Measurements from ENCODE around the gene CFAP206. TPM values are rescaled to one million over a fixed set of nuclear protein-coding genes. Genes with fewer than 3 reads are reported as not detected.

The CFAP206 gene
- total RNA-seq, 1 donor from 2014 or later = 0.09 TPM

- no peak for ATAC-seq (ENCODE audit: low read depth)
- ChIA-PET CTCF (no interaction called here), POLR2A (no interaction called here)
- DNase-seq = no peak
- Mint-ChIP-seq H3K9me3 (no peaks in the 10 kb centered on the region), H3K36me3 (ENCODE audit: low read depth) (no peaks in the 10 kb centered on the region), H3K4me1 (no peaks in the 10 kb centered on the region), H3K27me3 (no peaks in the 10 kb centered on the region), H3K4me3 (no peak overlapping the region), H3K27ac (no peak overlapping the region)
- intact Hi-C loops (cut with micrococcal nuclease) = no loop called here
- TF ChIP-seq, protein P1, sequence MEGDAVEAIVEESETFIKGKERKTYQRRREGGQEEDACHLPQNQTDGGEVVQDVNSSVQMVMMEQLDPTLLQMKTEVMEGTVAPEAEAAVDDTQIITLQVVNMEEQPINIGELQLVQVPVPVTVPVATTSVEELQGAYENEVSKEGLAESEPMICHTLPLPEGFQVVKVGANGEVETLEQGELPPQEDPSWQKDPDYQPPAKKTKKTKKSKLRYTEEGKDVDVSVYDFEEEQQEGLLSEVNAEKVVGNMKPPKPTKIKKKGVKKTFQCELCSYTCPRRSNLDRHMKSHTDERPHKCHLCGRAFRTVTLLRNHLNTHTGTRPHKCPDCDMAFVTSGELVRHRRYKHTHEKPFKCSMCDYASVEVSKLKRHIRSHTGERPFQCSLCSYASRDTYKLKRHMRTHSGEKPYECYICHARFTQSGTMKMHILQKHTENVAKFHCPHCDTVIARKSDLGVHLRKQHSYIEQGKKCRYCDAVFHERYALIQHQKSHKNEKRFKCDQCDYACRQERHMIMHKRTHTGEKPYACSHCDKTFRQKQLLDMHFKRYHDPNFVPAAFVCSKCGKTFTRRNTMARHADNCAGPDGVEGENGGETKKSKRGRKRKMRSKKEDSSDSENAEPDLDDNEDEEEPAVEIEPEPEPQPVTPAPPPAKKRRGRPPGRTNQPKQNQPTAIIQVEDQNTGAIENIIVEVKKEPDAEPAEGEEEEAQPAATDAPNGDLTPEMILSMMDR (IDR thresholded peaks at IDR 0.05) = no peak
These were observed 11.5 kb downstream of the CFAP206 start for GRCh38 chr6:87419266-87419665.

- TF ChIP-seq, protein P1 (IDR thresholded peaks at IDR 0.05) = no peak
- H3K9me3 Mint-ChIP-seq = no peaks in the 10 kb centered on the region
- H3K4me1 Mint-ChIP-seq = no peaks in the 10 kb centered on the region
- H3K4me3 Mint-ChIP-seq = no peak overlapping the region
- ATAC-seq (ENCODE audit: low read depth) = no peak
- intact Hi-C loops (cut with micrococcal nuclease) = no loop called here
- ChIA-PET CTCF (no interaction called here), POLR2A (no interaction called here)
- no peaks in the 10 kb centered on the region for H3K36me3 Mint-ChIP-seq (ENCODE audit: low read depth)
- no peak for DNase-seq
- no peaks in the 10 kb centered on the region for H3K27me3 Mint-ChIP-seq
- no peak overlapping the region for H3K27ac Mint-ChIP-seq
These were observed 12.6 kb downstream of the CFAP206 start for GRCh38 chr6:87420360-87420759.

DNA sequence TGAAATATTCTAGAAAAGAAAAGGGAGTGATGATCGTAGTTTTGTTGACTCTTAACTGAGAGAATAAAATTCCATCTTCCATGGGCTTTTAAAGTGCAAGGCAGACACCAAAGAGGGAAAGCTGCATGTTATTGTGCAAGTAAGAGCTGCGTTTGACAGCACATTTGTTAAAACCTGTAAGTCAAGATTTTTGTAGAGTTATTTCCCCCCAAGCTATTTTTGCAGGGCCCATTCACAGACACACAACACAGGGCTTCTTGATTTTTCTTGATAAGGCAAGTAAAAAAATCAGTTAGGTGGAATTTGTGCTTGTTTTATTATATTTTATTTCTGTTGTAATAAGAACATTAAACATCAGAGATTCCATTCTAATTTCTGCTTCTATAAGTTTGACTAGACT is 13.8 kb downstream of the CFAP206 start:
- Mint-ChIP-seq H3K4me3 (no peak overlapping the region), H3K27me3 (no peaks in the 10 kb centered on the region), H3K9me3 (no peaks in the 10 kb centered on the region), H3K36me3 (ENCODE audit: low read depth) (no peaks in the 10 kb centered on the region), H3K4me1 (no peaks in the 10 kb centered on the region), H3K27ac (no peak overlapping the region)
- TF ChIP-seq, protein P1 (IDR thresholded peaks at IDR 0.05) = no peak
- ChIA-PET POLR2A (no interaction called here), CTCF (no interaction called here)
- intact Hi-C loops (cut with micrococcal nuclease) = no loop called here
- ATAC-seq (ENCODE audit: low read depth) = no peak
- DNase-seq = no peak

- ATAC-seq (ENCODE audit: low read depth) = no peak
- CTCF ChIA-PET = no interaction called here
These were observed 19.0 kb downstream of the CFAP206 start for GRCh38 chr6:87426789-87427188.

DNA sequence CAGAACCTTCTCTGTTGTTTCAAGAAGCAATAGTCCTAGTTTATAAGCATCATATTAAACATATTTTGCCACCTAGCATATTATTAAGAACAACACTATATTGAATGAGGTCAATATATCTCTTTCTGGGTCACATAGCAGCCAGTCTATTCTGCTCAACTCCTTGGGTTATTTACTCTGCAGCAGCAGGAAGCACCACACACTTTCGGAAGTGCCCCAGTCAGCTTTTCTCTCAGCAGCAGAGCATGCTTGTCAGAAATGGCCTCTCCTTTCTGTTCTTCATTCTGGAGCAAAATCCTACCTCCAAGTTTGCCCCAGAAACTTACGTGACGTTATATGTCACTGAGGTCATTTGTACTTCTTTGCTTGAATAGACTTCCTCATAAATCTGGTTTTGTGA is 22.7 kb downstream of the CFAP206 start:
- TF ChIP-seq, protein P1 (IDR thresholded peaks at IDR 0.05) = no peak
- CTCF ChIA-PET = no interaction called here
- ATAC-seq (ENCODE audit: low read depth) (no peak), DNase-seq (no peak)
- Mint-ChIP-seq H3K27ac (no peak overlapping the region), H3K4me3 (no peak overlapping the region), H3K4me1 (no peaks in the 10 kb centered on the region), H3K36me3 (ENCODE audit: low read depth) (no peaks in the 10 kb centered on the region), H3K27me3 (peaks cover 10% of the 10 kb centered on the region), H3K9me3 (no peaks in the 10 kb centered on the region)
- POLR2A ChIA-PET = no interaction called here
- intact Hi-C loops (cut with micrococcal nuclease) = no loop called here

More at GRCh38 chr6:87426789-87427188, 19.0 kb downstream of the CFAP206 start:
- intact Hi-C loops (cut with micrococcal nuclease) = no loop called here
- Mint-ChIP-seq H3K27me3 (peaks cover 5% of the 10 kb centered on the region), H3K4me3 (no peak overlapping the region), H3K9me3 (no peaks in the 10 kb centered on the region), H3K36me3 (ENCODE audit: low read depth) (no peaks in the 10 kb centered on the region), H3K27ac (no peak overlapping the region), H3K4me1 (no peaks in the 10 kb centered on the region)
- POLR2A ChIA-PET = no interaction called here
- TF ChIP-seq, protein P1 (IDR thresholded peaks at IDR 0.05) = no peak
- DNase-seq = no peak

Measured in activated B cell treated with CpG ODN at 0.5 μM for 24 hours (primary cell).